Neuronal stem cell (in vitro differentiated cells): ENCODE results near the gene MRPS24.
"Not testable (repeated sequence)": the region's sequence is repeated elsewhere in the genome, so short reads cannot be mapped to it uniquely, and the experiment has no call there.

Experiments
- DNase-seq: peaks from one replicate; pipeline ENCODE4 v3.0.0-alpha.2; 2013; ENCODE audit warnings: low spot score
- H2AFZ ChIP-seq: one replicate; pipeline ENCODE4 v1.6.1; 2013; ENCODE audit warnings: mild to moderate bottlenecking, low read length, inconsistent platforms
- H2AK5ac ChIP-seq: 2 replicates; pipeline ENCODE4 v1.6.1; 2013; ENCODE audit warnings: low read depth, mild to moderate bottlenecking, inconsistent platforms, low read length, moderate library complexity, mixed read lengths
- H2BK120ac ChIP-seq: 2 replicates; pipeline ENCODE4 v1.6.1; 2013; ENCODE audit warnings: low read depth, mild to moderate bottlenecking, inconsistent platforms, low read length, moderate library complexity, mixed read lengths
- H2BK12ac ChIP-seq: one replicate; pipeline ENCODE4 v1.6.1; 2013; ENCODE audit warnings: low read length, inconsistent platforms
- H2BK15ac ChIP-seq: 2 replicates; pipeline ENCODE4 v1.6.1; 2013; ENCODE audit warnings: mild to moderate bottlenecking, low read length, inconsistent platforms, mixed read lengths
- H2BK5ac ChIP-seq: one replicate; pipeline ENCODE4 v1.6.1; 2013; ENCODE audit warnings: inconsistent platforms, mild to moderate bottlenecking, low read length, moderate library complexity
- H3K14ac ChIP-seq: one replicate; pipeline ENCODE4 v1.6.1; 2013; ENCODE audit warnings: low read length, inconsistent platforms
- H3K18ac ChIP-seq: 2 replicates; pipeline ENCODE4 v1.6.1; 2013; ENCODE audit warnings: low read length, inconsistent platforms
- H3K23ac ChIP-seq: 2 replicates; pipeline ENCODE4 v1.6.1; 2013; ENCODE audit warnings: low read depth, mild to moderate bottlenecking, mixed read lengths, low read length, inconsistent platforms; ENCODE audit not compliant: poor library complexity
- H3K27ac ChIP-seq: replicated peaks from 3 replicates; pipeline ENCODE4 v1.5.1; 2013; ENCODE audit warnings: low read length, inconsistent platforms
- H3K27me3 ChIP-seq, 3 experiments: 2 replicates each; pipeline ENCODE4 v1.6.1; 2013; ENCODE audit warnings: low read length in 3 of 3, mild to moderate bottlenecking in 2 of 3, inconsistent platforms in 1 of 3, low read depth in 1 of 3, mixed read lengths in 1 of 3, moderate library complexity in 1 of 3; ENCODE audit not compliant: control insufficient read depth in 3 of 3, insufficient read depth in 3 of 3
- H3K36me3 ChIP-seq, 2 donors: replicated peaks in 1 of 2; 2 replicates each; pipeline ENCODE4 v1.6.1; 2013; ENCODE audit warnings: low read length in 2 of 2; ENCODE audit not compliant: control insufficient read depth in 2 of 2, insufficient read depth in 2 of 2
- H3K4ac ChIP-seq: 2 replicates; pipeline ENCODE4 v1.6.1; 2013; ENCODE audit warnings: inconsistent platforms, mild to moderate bottlenecking, low read length, moderate library complexity
- H3K4me1 ChIP-seq, 2 donors: 1 replicate in 1 of 2; 2 replicates in 1 of 2; pipeline ENCODE4 v1.6.1; 2013; ENCODE audit warnings: low read length in 2 of 2, low read depth in 1 of 2; ENCODE audit not compliant: control insufficient read depth in 2 of 2, insufficient read depth in 1 of 2
- H3K4me2 ChIP-seq: one replicate; pipeline ENCODE4 v1.6.1; 2013; ENCODE audit warnings: mild to moderate bottlenecking, low read length, inconsistent platforms; ENCODE audit not compliant: insufficient read depth, poor library complexity, severe bottlenecking
- H3K4me3 ChIP-seq, 2 donors: 2 replicates each; pipeline ENCODE4 v1.5.1; 2013; ENCODE audit warnings: low read length in 2 of 2, mild to moderate bottlenecking in 2 of 2, inconsistent platforms in 1 of 2, moderate library complexity in 1 of 2
- H3K79me1 ChIP-seq: one replicate; pipeline ENCODE4 v1.6.1; 2013; ENCODE audit warnings: low read depth, mild to moderate bottlenecking, inconsistent platforms, low read length, moderate library complexity
- H3K9ac ChIP-seq: one replicate; pipeline ENCODE4 v1.6.1; 2013; ENCODE audit warnings: mild to moderate bottlenecking, low read depth, low read length, inconsistent platforms; ENCODE audit not compliant: poor library complexity
- H3K9me3 ChIP-seq, 2 donors: replicated peaks in 1 of 2; 2 replicates each; pipeline versions ENCODE3 to v1.6.1; 2013; ENCODE audit warnings: low read length in 2 of 2, mild to moderate bottlenecking in 2 of 2, inconsistent platforms in 1 of 2, low read depth in 1 of 2, mixed read lengths in 1 of 2, moderate library complexity in 1 of 2; ENCODE audit not compliant: control insufficient read depth in 2 of 2, insufficient read depth in 1 of 2
- H4K8ac ChIP-seq: one replicate; pipeline ENCODE4 v1.6.1; 2013; ENCODE audit warnings: low read depth, mild to moderate bottlenecking, inconsistent platforms, low read length, moderate library complexity
- H4K91ac ChIP-seq: one replicate; pipeline ENCODE4 v1.6.1; 2013; ENCODE audit warnings: low read length, low read depth, mild to moderate bottlenecking, inconsistent platforms; ENCODE audit not compliant: poor library complexity
- WGBS, 2 donors: extraction: QIAGEN DNeasy Blood & Tissue Kit; methylation state at CpG; one replicate each; pipeline ENCODE4 v1.1.7; 2013; ENCODE audit warnings: missing lambda C conversion rate in 2 of 2, mixed read lengths in 1 of 2; ENCODE audit not compliant: insufficient read length in 2 of 2, insufficient replicate concordance in 1 of 2; ENCODE audit errors: extremely low coverage in 2 of 2; 5-methylcytosine and 5-hydroxymethylcytosine counted together

Gene MRPS24

GRCh38 chr7:43898571-43898970 is 29.3 kb upstream of the MRPS24 start:
- not testable (repeated sequence) for H3K4me2 ChIP-seq, H3K14ac ChIP-seq, H3K27me3 ChIP-seq, H2AFZ ChIP-seq, H3K4ac ChIP-seq, H3K27ac ChIP-seq, H3K18ac ChIP-seq, H4K8ac ChIP-seq, H2AK5ac ChIP-seq, DNase-seq, H3K36me3 ChIP-seq, H2BK5ac ChIP-seq, H4K91ac ChIP-seq, H2BK120ac ChIP-seq, H2BK12ac ChIP-seq, H3K9ac ChIP-seq, H3K79me1 ChIP-seq, H3K4me3 ChIP-seq, H3K23ac ChIP-seq, H3K9me3 ChIP-seq, H3K4me1 ChIP-seq, H2BK15ac ChIP-seq
- no CpG with 5 or more reads among the region's 2 CpGs for WGBS, 2 donors

GRCh38 chr7:43895847-43896415 is 26.6 kb upstream of the MRPS24 start:
- Histone ChIP-seq H2AK5ac (no peak overlapping the region), H3K14ac (no peak overlapping the region), H3K27ac (no peak overlapping the region), H3K18ac (no peak overlapping the region), H2AFZ (no peak overlapping the region), H3K27me3 (no peaks in the 10 kb centered on the region), H2BK15ac (no peak overlapping the region), H3K4ac (no peak overlapping the region), H2BK5ac (no peak overlapping the region), H3K9ac (no peak overlapping the region), H3K23ac (no peak overlapping the region), H2BK120ac (no peak overlapping the region), H3K4me1 (no peaks in the 10 kb centered on the region), H3K79me1 (peaks cover 2% of the 10 kb centered on the region), H3K36me3 (peaks cover 0 to 5% of the 10 kb centered on the region in 2 donors), H4K91ac (no peak overlapping the region), H3K4me2 (no peak overlapping the region), H3K9me3 (no peaks in the 10 kb centered on the region), H4K8ac (no peak overlapping the region), H3K4me3 (no peak overlapping the region), H2BK12ac (no peak overlapping the region)
- WGBS, 2 donors: no CpG with 5 or more reads among the region's 8 CpGs
- DNase-seq: no peak

- no peak overlapping the region for H3K4me2 ChIP-seq
- H3K79me1 ChIP-seq: no peaks in the 10 kb centered on the region
- H4K8ac ChIP-seq: no peak overlapping the region
- H3K14ac ChIP-seq: no peak overlapping the region
- no peaks in the 10 kb centered on the region for H3K27me3 ChIP-seq
- no peak overlapping the region for H3K4ac ChIP-seq
- no peak overlapping the region for H3K4me3 ChIP-seq
- peaks cover 0 to 16% of the 10 kb centered on the region in 2 donors for H3K36me3 ChIP-seq
- no peak overlapping the region for H3K9ac ChIP-seq
- H4K91ac ChIP-seq: no peak overlapping the region
- H2AK5ac ChIP-seq: no peak overlapping the region
- H3K27ac ChIP-seq: no peak overlapping the region
- no peak overlapping the region for H3K23ac ChIP-seq
- no peaks in the 10 kb centered on the region for H3K9me3 ChIP-seq
- H2BK5ac ChIP-seq: no peak overlapping the region
- H2BK15ac ChIP-seq: no peak overlapping the region
- no CpG with 5 or more reads among the region's 12 CpGs for WGBS, 2 donors
- no peak overlapping the region for H3K18ac ChIP-seq
- H2BK120ac ChIP-seq: no peak overlapping the region
- H3K4me1 ChIP-seq: no peaks in the 10 kb centered on the region
- no peak overlapping the region for H2AFZ ChIP-seq
- DNase-seq: no peak
- no peak overlapping the region for H2BK12ac ChIP-seq
Observed at GRCh38 chr7:43891069-43891955, 22.0 kb upstream of the MRPS24 start.

- H2AFZ ChIP-seq: no peak overlapping the region
- DNase-seq: no peak
- no peak overlapping the region for H3K9ac ChIP-seq
- no peaks in the 10 kb centered on the region for H3K79me1 ChIP-seq
- no peaks in the 10 kb centered on the region for H3K9me3 ChIP-seq
- no peak overlapping the region for H3K23ac ChIP-seq
- H2BK120ac ChIP-seq: no peak overlapping the region
- no peak overlapping the region for H2AK5ac ChIP-seq
- no peak overlapping the region for H3K14ac ChIP-seq
- H3K4me1 ChIP-seq: no peaks in the 10 kb centered on the region
- no peaks in the 10 kb centered on the region for H3K27me3 ChIP-seq
- no peak overlapping the region for H3K27ac ChIP-seq
- no peak overlapping the region for H4K8ac ChIP-seq
- no peak overlapping the region for H2BK12ac ChIP-seq
- no peak overlapping the region for H4K91ac ChIP-seq
- WGBS, 2 donors: no CpG with 5 or more reads among the region's 6 CpGs
- peaks cover 0 to 19% of the 10 kb centered on the region in 2 donors for H3K36me3 ChIP-seq
- no peak overlapping the region for H3K4me3 ChIP-seq
- H3K4me2 ChIP-seq: no peak overlapping the region
- no peak overlapping the region for H3K4ac ChIP-seq
- no peak overlapping the region for H3K18ac ChIP-seq
- no peak overlapping the region for H2BK5ac ChIP-seq
- no peak overlapping the region for H2BK15ac ChIP-seq
Observed at GRCh38 chr7:43890468-43890867, 21.2 kb upstream of the MRPS24 start.
